ENCODE measurements around the gene CACNA1G. TPM values are rescaled to one million over a fixed set of nuclear protein-coding genes. Genes with fewer than 3 reads are reported as not detected.

Gene CACNA1G
- total RNA-seq, 1 donor from 2014 or later: 0.08 TPM

GRCh38 chr17:50635732-50635981, 75.1 kb downstream of the CACNA1G start:
- ATAC-seq: no peak

DNA sequence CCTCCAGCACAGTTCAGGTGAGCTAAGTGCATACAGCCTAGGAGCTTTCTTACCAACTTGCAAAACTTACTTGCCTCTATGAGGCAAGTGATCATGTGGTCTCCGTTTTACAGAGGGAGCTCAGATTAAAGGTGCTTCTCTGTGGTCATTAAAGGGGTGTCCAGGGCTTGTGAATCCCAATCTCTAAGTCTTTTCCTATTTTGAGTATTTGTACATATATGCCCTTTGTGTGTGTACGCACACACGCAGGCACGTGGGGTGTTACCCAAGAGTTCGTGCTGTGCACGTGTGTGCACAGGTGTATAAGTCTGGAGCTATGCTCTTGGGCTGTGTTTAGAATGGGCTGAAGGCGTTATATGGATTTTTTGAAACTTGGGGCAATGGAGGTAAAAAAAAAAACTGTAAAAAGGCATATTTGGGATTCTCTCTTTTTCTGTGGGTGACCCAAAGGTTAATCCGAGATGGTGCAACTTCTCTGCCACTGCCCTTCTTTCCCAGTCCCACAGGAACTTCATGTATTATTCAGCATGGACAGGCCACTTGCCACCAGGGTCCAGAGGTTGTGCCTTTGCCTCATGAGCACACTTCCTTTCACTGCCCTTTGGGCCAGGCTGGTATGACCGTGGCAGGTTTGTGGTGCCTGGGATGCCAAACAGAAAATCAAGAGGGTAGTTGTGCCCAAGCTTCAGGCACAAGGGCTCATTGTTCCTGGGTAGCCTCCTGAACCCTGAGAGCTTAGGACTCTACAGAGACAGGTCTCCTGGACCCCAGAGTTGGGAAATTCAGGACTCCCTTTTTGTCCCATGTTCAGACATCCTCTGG, 75.7 kb downstream of the CACNA1G start:
- ATAC-seq: no peak

DNA sequence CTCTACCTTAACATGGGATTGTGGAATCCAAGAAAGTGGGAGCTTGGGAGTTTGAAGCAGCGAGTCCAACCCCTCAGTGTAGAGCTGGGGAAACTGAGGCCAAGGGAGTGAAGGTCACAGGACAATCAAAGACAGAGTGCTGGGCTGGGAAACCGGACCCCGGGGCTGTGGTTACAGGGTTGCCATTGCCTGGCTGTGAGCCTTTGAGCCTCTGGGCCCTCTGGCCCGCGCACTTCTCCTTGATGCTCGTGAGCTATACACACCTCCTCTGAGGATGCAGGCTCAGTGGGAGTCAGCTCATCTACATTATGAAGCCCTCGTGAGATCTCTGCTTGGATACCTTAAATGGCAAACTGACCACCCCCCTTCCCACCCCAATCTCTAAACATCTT, 76.3 kb downstream of the CACNA1G start:
- no peak for ATAC-seq

- ATAC-seq: no peak
These were observed 77.5 kb downstream of the CACNA1G start for GRCh38 chr17:50637829-50638605.

DNA sequence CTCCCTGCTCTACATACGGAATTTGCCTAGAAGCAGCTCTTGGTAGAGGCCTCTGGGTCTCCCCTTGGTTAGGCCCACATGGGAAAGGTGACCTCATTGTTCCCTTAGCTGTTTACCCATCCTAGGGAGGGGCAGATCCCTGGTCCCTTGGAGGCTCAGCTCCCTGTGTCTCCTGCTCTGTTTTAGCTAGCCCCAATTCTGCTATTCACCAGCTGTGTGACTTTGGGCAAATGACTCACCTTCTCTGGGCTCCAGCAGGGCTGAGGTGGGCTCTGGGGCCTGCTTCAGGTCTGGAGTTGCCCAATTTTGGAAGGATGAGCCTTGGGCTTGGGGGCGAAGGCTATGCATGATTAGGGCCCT, 78.1 kb downstream of the CACNA1G start:
- ATAC-seq: peak; percentile 4

DNA sequence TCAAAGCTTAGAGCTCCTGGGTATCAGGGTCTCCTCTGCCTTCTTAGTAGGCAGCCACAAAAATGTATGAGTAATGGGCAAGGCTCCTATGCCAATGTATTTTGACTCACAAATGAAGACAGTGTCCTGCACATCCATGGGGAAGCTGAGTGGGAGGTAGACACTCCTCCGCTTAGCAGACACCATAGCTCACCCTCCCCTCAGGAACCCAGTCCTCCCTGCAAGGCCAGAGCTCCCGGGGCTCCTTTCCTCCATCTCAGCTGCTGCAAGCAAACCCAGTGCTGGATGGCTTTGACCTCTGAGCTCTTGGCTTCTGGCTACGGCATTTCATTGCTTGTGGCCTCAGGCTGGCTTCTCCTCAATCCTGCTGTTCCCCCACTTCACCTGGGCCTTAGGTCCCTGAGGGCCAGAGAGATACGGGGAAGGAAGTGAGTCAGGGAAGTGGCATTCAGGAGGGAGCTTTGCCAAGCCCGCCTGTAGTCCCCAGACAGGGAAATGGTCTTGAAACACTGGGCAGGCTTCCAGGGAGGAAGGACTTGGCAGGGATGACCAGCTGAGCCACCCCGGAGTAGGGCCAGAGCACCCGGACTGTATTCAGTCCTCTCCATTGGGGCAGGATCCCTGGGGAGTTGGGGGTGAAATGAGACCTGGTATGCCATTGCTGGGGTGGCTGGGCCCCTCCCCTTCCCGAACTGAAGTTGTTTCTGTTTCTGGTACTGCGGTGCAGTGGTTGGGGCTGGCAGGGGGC, 78.6 kb downstream of the CACNA1G start:
- ATAC-seq: peak; percentile 68

DNA sequence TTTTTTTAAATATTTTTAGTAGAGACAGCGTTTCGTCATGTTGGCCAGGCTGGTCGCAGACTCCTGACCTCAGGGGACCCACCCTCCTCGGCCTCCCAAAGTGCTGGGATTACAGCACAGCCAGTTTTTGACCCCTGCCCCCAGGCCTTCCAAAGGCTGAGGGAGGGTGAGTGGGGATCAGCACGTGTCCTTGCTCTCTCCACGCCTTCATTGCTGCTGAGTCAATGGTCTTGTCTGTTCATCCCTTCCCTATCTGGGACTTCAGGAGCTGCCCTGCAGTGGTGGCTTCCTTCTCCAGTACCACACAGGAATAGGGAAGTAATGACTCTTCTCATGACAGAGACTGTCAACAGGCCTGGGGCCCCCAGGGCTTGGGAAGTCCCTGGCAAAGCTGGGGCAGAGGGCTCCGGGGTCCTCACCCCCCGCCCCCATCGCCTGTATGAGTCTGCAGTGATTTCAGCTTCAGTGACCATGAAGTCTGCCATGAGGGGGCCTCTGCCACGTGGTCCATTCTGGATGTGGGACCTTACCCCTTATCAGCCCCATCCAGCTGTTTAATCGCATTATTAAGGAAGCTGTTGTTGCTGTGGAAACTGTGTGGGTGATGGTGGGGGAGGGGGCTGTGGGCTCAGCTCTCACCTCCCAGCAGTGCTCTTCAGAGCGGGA, 80.3 kb downstream of the CACNA1G start:
- peak; percentile 9 for ATAC-seq

DNA sequence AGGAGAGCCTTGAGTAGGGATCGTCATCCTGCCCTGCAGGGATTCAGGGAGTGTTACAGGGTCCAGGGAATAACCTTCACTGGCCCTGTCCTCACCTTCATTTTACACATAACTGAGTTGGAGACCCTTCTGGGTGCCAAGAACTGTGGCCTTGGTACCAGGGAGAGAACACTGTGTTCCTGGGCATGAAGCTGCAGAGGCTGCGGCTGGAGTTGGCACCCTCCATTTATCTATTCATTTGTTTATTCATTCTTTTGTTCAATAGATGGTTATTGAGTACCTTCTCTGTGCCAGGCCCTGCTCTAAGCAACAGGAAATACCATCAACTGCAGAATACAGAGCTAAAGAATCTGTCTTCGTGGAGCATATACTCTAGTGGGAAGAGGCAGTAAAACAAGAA, 80.8 kb downstream of the CACNA1G start:
- no peak for ATAC-seq

DNA sequence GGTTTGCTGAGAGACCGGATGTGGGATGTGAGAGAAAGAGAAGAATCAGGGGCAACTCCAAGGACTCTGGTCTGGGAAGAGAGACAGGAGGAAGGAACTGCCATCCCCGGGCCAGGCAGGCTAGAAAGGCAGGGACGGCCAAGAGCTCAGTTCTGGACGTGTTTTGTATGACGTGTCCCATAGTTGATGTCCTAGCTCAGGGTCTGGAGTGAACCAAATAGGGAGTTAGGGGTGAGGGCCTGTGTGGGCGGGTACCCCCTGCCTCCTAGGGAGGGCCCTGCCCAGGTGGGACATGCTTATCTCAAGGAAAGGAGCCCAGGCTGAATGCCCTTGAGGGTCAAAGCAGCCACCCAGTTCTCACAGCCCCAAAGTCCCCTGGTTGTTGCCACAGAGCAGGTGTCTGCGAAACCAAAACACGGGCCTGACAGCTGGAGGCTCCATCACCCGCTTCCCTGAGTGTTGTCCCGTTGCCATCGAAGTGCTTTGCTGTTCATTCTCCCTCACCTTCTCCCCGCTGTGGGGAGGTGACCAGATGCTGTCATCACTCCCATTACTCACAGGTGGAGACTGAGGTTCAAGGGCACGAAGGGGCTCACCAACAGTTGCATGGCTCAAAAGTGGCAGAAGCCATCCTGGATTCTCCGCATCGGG, 81.7 kb downstream of the CACNA1G start:
- ATAC-seq: no peak

DNA sequence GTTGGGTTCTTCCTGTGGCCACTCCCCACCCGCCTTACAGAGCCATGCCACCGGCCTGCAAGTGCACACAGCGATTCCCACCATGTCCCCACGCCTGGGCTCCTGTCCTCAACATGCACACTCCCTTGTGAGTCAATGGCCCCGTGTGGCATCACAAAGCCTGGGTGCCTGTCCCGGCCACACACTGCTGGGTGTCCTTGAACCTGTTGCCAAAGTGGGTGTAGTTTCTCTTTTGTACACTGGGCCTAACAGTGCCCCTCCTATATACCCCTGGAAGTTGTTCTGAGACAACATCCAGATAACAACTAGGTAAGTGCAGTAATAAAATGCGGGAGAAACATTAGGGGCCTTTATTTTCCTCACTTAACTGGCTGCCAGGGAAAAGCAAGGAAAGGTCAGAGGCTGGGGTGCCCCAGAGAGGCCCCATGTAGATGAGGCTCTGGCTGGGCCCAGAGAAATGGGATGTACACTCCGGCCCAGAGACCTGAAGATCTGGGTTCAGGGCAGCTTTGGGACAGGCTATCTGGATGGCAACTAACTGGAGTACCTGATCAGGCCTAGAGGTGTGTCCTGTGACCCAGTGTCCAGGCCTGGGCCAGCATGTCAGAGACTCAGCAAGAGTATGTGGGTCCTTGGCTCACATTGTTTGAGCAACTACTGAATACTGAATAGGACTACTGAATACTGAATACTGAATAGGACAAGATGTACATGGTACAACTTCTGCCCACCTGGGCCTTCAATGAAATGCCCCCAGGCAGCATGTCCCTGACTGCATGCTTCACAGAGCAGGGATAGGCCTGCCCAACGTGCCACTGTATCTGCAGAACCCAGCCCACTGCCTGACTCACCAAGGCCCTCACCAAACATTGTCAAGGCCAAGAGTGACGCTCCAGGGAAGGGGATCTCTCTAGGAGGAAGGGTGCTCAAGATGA, 82.5 kb downstream of the CACNA1G start:
- peak; percentile 44 for ATAC-seq

DNA sequence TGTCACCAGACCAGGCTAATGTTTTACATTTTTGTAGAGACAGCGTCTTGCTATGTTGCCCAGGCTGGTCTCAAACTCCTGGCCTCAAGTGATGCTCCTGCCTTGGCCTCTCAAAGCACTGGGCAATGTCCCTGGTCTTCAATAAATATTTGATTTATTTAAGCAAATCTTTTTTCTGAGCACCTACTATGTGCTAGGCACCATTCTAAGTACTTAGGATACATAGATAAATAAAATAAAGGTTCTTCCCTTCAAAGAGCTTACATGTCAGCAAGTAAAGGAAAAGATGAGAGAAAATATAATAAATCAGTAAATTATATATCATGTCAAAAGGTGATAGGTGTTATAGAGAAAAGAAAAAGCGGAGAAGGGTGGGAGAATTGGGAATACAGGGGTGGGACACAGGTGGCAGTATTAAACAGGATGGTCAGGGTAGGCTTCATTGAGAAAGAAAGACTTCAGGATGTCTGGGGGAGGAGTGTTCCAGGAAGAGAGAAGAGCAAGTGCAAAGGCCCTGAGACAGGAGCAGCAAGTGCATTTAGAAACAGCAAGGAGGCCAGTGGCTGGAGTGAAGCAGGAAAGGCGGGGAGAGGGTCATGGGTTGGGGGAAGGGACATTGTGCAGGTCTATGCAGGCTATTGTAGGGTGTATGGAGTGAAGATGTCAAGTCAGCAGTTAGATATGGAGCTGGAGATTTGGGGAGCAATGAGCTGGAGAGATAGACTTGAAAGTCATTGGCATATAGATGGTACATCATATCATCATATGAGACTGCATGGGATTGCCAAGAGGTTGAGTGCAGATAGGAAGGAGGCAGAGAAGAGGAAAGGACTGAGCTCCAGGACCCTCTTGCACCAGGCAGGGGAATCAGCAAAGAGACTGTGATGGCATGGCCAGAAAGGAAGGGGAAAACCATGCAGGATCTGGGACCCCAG, 85.5 kb downstream of the CACNA1G start:
- no peak for ATAC-seq

GRCh38 chr17:50647187-50647586, 86.7 kb downstream of the CACNA1G start:
- ATAC-seq: no peak

GRCh38 chr17:50649042-50649908, 88.8 kb downstream of the CACNA1G start:
- ATAC-seq: no peak

GRCh38 chr17:50651661-50652060, 91.1 kb downstream of the CACNA1G start:
- no peak for ATAC-seq

- no peak for ATAC-seq
These were observed 93.2 kb downstream of the CACNA1G start for GRCh38 chr17:50653738-50654137.

DNA sequence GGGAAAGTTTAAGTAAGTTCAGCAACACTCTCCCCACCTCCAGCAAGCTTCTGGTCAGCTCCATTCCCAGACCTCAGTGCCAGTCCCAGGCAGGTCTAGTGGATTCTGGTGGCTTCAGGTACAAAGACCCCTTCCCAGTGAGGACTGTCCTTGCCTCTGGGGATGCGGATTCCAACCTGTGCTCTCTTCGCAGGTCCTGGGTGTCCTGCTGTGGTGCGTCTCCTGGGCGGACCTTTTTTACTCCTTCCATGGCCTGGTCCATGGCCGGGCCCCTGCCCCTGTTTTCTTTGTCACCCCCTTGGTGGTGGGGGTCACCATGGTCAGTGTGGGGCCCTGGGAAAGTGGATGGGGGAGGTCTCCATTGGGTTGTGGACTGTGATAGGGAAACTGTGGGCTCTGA, 96.0 kb downstream of the CACNA1G start:
- no peak for ATAC-seq

DNA sequence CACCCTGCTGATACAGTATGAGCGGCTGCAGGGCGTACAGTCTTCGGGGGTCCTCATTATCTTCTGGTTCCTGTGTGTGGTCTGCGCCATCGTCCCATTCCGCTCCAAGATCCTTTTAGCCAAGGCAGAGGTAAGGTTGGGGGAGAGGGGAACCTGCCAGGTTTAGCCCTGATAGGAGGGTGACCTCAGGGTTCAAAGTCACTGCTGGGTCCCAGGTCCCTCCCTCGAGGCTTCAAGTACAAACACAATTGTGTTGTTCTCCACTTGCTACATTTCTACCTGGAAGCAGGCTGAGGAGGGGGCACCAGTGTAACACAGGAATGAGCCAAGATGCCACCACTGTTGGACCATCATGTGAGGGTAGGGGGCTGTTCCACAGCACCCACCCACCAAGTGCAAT, 96.5 kb downstream of the CACNA1G start:
- no peak for ATAC-seq

GRCh38 chr17:50657627-50658026, 97.1 kb downstream of the CACNA1G start:
- ATAC-seq: peak; percentile 40

DNA sequence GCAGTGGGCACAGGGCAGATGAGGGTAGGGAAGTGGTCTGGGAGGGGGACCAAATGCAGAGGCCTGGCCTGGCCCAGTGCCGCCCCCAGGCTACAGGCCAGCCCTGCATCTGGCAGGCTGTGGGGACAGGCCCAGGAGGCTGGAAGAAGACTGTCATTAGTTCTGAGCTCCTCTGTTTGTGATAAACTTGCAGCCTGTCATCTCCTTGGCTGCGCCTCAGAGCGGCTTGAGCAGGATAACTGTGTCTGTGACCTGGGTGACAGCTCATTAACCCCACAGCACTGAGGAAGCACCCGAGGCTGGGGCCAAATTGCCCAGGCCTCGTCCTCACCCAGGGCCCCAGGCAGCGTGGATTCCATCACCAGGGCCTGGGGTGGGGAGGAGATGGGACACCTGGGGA, 98.1 kb downstream of the CACNA1G start:
- no peak for ATAC-seq
